SU-DHL-6 (cell line): Measurements from ENCODE around the gene SGK1.

ENCODE experiments used
- EZH2phosphoT487 ChIP-seq: fragments of 200-600 bp; sonication (generic), shearing (Covaris generic); conservative IDR thresholded peaks from 2 replicates; pipeline ENCODE4 v1.6.1; 2018; ENCODE audit warnings: mild to moderate bottlenecking, antibody characterized with exemption, low read length, moderate library complexity, mixed read lengths
- TF ChIP-seq, protein P1 (sequence below): fragments of 200-600 bp; sonication (generic); IDR thresholded peaks from one replicate; pipeline ENCODE4 v1.5.1; 2017; ENCODE audit warnings: antibody characterized with exemption, mild to moderate bottlenecking, low read length, moderate library complexity; ENCODE audit not compliant: insufficient read depth, poor library complexity, severe bottlenecking

DNA sequence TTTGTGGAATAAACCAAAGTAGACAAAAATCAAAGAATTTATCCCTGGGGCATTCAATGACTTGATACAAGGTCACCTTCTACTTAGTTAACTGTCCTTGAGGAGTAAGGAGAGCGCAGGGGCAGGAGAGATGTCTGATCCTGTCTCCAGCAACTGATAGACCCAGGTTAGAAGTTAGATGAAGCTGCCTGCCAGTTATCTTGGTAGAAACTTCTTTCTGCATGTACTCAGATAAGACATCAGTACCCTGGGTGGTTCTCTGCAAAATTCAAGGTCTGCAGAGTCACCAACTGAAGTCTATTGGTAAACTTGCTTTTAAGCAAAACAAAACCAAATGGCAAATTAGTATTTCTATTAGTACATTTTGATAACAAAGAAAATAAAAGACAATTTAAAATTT, 2.7 kb downstream of the SGK1 start:
- TF ChIP-seq, protein P1, sequence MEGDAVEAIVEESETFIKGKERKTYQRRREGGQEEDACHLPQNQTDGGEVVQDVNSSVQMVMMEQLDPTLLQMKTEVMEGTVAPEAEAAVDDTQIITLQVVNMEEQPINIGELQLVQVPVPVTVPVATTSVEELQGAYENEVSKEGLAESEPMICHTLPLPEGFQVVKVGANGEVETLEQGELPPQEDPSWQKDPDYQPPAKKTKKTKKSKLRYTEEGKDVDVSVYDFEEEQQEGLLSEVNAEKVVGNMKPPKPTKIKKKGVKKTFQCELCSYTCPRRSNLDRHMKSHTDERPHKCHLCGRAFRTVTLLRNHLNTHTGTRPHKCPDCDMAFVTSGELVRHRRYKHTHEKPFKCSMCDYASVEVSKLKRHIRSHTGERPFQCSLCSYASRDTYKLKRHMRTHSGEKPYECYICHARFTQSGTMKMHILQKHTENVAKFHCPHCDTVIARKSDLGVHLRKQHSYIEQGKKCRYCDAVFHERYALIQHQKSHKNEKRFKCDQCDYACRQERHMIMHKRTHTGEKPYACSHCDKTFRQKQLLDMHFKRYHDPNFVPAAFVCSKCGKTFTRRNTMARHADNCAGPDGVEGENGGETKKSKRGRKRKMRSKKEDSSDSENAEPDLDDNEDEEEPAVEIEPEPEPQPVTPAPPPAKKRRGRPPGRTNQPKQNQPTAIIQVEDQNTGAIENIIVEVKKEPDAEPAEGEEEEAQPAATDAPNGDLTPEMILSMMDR, result no peak
- TF ChIP-seq EZH2phosphoT487, result no peak
